ENCODE data around the gene SPTLC1.
"Not testable (repeated sequence)": the region's sequence is repeated elsewhere in the genome, so short reads cannot be mapped to it uniquely, and the experiment has no call there.

The SPTLC1 gene

GRCh38 chr9:92115071-92115858 is at the start of gene SPTLC1:
Gene SPTLC1, minus strand, starts transcription at chr9:92115413. Its CDS starts 43 bp downstream, at chr9:92115370.
- DNase-seq: peak; percentile 93

- DNase-seq: no peak
Measured at GRCh38 chr9:92164975-92165374, 49.8 kb upstream of the SPTLC1 start.

GRCh38 chr9:92164490-92164889 is 49.3 kb upstream of the SPTLC1 start:
- DNase-seq: no peak

- DNase-seq: no peak
Measured at GRCh38 chr9:92163276-92163675, 48.1 kb upstream of the SPTLC1 start.

- DNase-seq: no peak
Measured at GRCh38 chr9:92160786-92161185, 45.6 kb upstream of the SPTLC1 start.

- DNase-seq: no peak
Measured at GRCh38 chr9:92159058-92159457, 43.8 kb upstream of the SPTLC1 start.

GRCh38 chr9:92158097-92158601 is 42.9 kb upstream of the SPTLC1 start:
- no peak for DNase-seq

GRCh38 chr9:92155736-92156135 is 40.5 kb upstream of the SPTLC1 start:
- not testable (repeated sequence) for DNase-seq

- DNase-seq: no peak
Measured at GRCh38 chr9:92155221-92155620, 40.0 kb upstream of the SPTLC1 start.

- not testable (repeated sequence) for DNase-seq
Measured at GRCh38 chr9:92153466-92154415, 38.5 kb upstream of the SPTLC1 start.

GRCh38 chr9:92151691-92152393 is 36.6 kb upstream of the SPTLC1 start:
- no peak for DNase-seq

- DNase-seq: not testable (repeated sequence)
Measured at GRCh38 chr9:92150501-92151470, 35.6 kb upstream of the SPTLC1 start.

- DNase-seq: no peak
Measured at GRCh38 chr9:92147852-92148180, 32.6 kb upstream of the SPTLC1 start.

GRCh38 chr9:92147030-92147851 is 32.0 kb upstream of the SPTLC1 start:
- DNase-seq: peak; percentile 67

GRCh38 chr9:92146610-92147009 is 31.4 kb upstream of the SPTLC1 start:
- DNase-seq: no peak

- DNase-seq: not testable (repeated sequence)
Measured at GRCh38 chr9:92145784-92146183, 30.6 kb upstream of the SPTLC1 start.

GRCh38 chr9:92142329-92142728 is 27.1 kb upstream of the SPTLC1 start:
- DNase-seq: no peak

GRCh38 chr9:92141144-92142129 is 26.2 kb upstream of the SPTLC1 start:
- DNase-seq: peak; percentile 23

GRCh38 chr9:92140754-92141143 is 25.5 kb upstream of the SPTLC1 start:
- no peak for DNase-seq
